Measurements from ENCODE around the gene ACKR2.

GRCh38 chr3:42880183-42880582 is 70.9 kb downstream of the ACKR2 start:
- TF ChIP-seq, protein P1, sequence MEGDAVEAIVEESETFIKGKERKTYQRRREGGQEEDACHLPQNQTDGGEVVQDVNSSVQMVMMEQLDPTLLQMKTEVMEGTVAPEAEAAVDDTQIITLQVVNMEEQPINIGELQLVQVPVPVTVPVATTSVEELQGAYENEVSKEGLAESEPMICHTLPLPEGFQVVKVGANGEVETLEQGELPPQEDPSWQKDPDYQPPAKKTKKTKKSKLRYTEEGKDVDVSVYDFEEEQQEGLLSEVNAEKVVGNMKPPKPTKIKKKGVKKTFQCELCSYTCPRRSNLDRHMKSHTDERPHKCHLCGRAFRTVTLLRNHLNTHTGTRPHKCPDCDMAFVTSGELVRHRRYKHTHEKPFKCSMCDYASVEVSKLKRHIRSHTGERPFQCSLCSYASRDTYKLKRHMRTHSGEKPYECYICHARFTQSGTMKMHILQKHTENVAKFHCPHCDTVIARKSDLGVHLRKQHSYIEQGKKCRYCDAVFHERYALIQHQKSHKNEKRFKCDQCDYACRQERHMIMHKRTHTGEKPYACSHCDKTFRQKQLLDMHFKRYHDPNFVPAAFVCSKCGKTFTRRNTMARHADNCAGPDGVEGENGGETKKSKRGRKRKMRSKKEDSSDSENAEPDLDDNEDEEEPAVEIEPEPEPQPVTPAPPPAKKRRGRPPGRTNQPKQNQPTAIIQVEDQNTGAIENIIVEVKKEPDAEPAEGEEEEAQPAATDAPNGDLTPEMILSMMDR (IDR thresholded peaks at IDR 0.05): no peak
- TF ChIP-seq POLR2A (IDR thresholded peaks at IDR 0.05): no peak
